ENCODE measurements around the gene ESR2.
A peak's percentile ranks its signal among the peaks of the same experiment; 100 is the strongest.

- TF ChIP-seq MAX (IDR thresholded peaks at IDR 0.05) (peak; percentile 60), CTCF (IDR thresholded peaks at IDR 0.05; ENCODE audit: low read depth, low read length, missing input control) (no peak), ATF3 (IDR thresholded peaks at IDR 0.05) (no peak), RAD21 (IDR thresholded peaks at IDR 0.05) (peak in 1 of 2 donors; percentile 24), ZBTB33 (IDR thresholded peaks at IDR 0.05) (peak; percentile 84), YY1 (IDR thresholded peaks at IDR 0.05) (peak; percentile 19), EGR1 (IDR thresholded peaks at IDR 0.05; ENCODE audit: low read depth in 2 of 2) (no peak), REST (IDR thresholded peaks at IDR 0.05) (peak; percentile 51), SP1 (IDR thresholded peaks at IDR 0.05) (peak; percentile 63), TAF1 (conservative IDR thresholded peaks at IDR 0.05) (no peak), HNF4G (IDR thresholded peaks at IDR 0.05) (no peak)
Measured at GRCh38 chr14:64112867-64113678, 181.1 kb downstream of the ESR2 start.

Measured in liver (tissue), 3 donors.